ENCODE results near the gene COX7A2.

GRCh38 chr6:75257343-75258087 lies 13.9 kb upstream of the COX7A2 start:
- TF ChIP-seq POLR2A (IDR thresholded peaks at IDR 0.05): no peak
- no peak for TF ChIP-seq CTCF (IDR thresholded peaks at IDR 0.05)
